NCI-H2196 (cell line): ENCODE data around the gene SERPINA3.
"Not testable (repeated sequence)": the region's sequence is repeated elsewhere in the genome, so short reads cannot be mapped to it uniquely, and the experiment has no call there.

Experiments
- DNase-seq: peaks from one replicate; lab custom pipeline; 2025; ENCODE audit not compliant: unreplicated experiment; lab: John Stamatoyannopoulos, UW

Gene SERPINA3

GRCh38 chr14:94631050-94631449 lies 18.9 kb downstream of the SERPINA3 start:
- DNase-seq: no peak

DNA sequence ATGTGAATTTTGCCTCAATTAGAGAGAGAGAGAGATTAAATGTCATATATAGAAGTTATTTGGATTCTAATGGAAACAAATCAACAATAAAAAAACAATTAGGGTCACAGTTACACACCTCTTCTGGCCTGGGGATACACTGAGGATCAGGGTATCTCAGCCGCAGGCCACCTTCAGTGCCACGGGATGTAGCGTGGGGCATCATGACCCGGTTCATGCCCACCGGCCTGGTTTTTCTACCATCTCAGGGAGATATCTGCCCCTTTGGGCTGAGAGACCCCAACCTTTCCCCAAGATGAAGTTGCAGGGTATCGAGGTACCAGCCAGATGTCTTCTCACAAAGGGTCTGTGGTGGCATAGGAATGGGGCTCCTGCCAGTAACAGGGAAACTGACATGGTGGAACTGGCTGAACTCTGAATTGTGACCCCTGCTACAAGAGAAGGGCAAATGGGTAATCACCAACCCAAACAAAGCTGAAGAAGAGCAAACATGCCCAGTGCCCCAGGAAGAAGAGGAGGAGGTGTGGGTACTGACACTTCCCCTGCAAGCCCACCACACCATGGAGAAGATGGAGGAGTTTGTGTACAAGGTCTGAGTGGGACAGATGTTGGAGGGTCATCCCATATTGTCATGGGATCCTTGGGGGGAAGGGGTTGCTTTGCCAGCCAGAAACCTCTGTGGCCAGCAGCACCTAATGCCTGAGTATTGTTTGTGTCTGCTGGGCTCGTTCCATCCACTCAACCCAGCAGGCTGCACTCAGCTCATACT lies 19.5 kb downstream of the SERPINA3 start:
- DNase-seq: no peak

DNA sequence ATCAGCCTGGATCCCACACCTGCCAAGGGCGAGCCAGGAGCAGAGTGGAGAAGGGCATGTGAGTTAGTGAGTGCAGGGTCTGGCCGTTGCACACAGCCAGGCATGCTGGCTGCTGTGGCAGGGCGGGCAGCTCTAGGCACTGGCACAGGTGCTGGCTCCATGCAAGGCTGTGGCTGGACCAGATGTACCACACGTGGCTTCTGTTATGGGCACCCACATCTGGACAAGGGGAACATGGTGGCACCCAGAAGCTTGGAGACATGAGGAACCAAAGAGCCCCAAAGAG lies 20.1 kb downstream of the SERPINA3 start:
- no peak for DNase-seq

DNA sequence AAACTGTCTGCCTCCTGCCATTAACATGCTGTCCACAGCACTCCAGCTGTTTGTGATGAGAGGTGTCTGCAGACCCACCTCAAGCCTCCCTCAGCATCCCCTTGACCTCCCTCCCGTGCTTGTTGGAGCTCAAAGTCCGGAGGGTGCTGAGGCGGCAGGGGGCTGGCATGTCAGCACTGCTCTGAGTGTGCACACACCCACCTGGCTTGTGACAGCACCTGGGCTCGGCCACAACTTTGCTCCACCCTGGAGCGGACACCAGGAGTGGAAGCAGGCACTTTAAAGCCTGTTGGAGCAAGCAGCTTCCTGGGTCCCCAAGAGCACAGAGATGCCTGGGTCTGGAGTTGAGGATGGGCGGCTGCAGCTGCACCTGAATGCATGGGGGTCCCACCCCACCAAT lies 20.9 kb downstream of the SERPINA3 start:
- no peak for DNase-seq

- DNase-seq: no peak
Observed at GRCh38 chr14:94635154-94635553, 23.0 kb downstream of the SERPINA3 start.

DNA sequence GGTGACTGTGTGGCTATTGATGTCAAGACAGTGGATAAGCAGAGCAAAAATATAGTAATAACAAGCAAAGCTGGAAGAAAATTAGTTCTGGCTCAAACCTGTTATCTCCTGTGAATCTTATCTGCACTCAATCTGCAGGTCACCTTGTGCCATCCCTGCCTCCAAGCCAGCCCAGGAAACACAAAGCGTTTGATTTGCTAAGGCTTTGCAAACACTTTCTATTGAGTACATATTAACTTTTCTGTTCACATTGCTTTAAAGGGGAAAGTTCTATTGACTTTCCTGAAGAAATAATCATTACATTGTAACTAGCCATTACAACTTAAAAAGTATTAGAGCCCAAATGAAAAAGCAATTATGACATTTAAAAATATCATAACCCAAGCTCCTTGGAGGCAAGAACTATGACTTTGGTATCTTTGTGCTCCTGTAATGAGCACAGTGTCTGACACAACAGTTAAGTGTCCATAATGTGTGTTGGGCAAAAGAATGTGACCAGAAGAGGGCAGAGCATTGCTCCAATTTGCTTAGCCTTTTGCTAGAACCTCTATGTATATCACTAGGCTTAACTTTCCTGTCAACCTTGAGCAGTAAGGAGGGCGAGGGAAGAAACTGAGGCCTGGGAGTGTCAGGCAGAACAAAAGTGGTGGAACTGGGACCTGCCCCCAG lies 24.7 kb downstream of the SERPINA3 start:
- no peak for DNase-seq

DNA sequence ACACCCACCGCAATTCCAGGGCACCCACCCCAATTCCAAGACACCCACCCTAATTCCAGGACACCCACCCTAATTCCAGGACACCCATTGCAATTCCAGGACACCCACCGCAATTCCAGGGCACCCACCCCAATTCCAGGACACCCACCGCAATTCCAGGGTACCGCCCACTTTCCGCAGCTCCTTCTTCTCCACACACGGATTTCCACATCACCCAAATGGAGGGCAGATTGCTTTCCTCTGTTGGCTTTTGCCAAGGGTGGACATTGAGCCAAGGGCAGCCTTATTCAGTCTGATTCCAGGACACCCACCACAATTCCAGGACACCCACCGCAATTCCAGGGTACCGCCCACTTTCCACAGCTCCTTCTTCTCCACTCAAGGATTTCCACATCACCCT lies 25.6 kb downstream of the SERPINA3 start:
- not testable (repeated sequence) for DNase-seq

DNA sequence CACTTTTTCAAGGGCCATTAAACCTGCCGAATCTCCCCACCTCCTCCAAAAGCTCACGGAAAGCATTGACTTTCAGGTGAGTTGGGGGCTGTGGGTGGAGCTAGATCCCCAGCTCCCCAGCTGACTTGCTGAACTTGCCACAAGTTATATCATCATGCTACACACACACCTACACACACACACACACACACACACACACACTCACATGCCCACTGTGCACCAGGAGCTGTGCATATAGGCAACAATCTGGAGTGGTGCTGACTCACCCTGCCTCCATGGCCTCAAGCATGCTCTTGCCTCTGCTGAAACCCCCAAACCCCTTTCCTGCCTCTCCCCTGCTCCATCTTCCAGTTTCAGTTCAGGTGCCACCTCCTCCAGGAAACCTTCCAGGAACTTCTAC lies 26.1 kb downstream of the SERPINA3 start:
- no peak for DNase-seq

GRCh38 chr14:94638961-94639817 lies 27.0 kb downstream of the SERPINA3 start:
- no peak for DNase-seq

GRCh38 chr14:94640721-94641631 lies 28.8 kb downstream of the SERPINA3 start:
- DNase-seq: no peak

DNA sequence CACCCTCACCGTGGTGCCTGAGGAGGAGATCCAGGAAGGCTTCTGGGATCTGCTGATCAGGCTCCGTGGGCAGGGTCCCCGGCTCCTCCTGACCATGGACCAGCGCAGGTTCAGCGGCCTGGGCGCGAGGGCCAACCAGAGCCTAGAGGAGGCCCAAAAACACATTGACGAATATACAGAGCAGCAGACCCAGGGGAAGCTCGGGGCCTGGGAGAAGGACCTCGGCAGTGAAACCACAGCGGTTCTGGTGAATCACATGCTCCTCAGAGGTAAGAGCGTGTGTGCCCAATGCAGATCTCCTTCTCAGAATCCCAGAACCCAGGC lies 29.4 kb downstream of the SERPINA3 start:
- DNase-seq: no peak

DNA sequence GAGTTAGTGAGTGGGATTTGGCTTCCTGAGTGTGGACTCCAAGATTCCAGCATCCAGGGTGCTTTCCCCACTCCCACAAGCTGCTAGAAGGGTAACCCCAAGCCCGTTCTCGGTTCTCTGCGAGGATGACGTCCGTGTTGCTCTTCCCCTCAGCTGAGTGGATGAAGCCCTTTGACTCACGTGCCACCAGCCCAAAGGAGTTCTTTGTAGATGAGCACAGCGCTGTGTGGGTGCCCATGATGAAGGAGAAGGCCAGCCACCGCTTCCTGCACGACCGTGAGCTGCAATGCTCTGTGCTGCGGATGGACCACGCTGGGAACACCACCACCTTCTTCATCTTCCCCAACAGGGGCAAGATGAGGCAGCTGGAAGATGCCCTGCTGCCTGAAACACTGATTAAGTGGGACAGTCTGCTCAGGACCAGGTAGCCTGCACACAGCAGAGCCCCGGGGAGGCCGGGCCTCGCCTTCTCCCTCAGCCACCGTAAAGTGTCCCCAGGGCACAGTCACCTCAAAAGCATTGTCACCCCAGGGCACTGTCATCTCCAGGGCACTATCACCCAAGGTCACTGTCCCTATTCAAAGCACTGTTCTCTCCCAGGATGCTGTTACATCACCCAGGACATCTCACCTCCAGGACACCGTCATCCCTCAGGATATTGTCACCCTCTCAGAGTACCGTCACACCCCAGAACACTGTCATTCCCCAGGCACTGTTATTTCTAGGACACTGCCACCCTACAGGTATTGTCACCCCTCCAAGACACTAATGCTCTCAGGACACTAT lies 31.3 kb downstream of the SERPINA3 start:
- no peak for DNase-seq

DNA sequence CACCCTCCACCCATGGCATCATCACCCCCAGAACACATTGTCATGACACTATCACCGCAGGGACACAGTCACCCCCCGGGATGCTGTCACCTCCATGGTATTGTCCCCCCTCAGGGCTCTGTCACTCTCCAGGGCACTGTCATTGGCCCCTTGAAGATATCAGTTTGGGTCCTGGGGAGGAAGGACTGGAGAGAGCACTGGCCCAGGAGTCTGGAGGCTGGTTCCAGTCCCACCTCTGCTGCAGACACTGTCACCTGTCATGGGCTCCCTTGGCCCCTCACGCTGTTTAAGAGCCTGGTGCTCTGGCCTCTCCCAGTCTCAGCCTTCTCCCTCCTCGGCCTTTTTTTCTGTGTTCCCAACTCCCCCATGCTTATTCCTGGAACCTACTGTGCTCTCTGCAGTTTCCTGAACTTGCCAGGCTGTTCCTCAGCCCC lies 31.9 kb downstream of the SERPINA3 start:
- DNase-seq: no peak

DNA sequence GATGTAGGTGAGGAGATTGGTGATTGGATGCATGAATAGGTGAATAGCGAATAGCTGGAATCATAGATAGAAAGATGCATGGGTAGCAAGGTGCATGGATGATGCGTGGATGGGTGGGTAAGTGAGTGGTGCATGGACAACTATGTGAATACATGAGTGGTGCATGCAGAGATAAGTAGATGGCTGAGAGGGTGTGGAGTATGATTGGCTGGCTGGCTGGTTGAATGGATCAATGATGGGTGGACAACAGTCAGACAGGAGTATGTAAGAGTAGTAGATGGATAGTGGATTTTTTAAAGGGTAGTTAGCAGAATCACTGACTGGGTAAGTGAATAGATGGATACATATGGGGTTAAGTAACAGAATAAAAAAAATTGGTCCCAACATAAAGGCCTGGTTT lies 33.9 kb downstream of the SERPINA3 start:
- DNase-seq: no peak

- DNase-seq: no peak
Observed at GRCh38 chr14:94646481-94646880, 34.3 kb downstream of the SERPINA3 start.

DNA sequence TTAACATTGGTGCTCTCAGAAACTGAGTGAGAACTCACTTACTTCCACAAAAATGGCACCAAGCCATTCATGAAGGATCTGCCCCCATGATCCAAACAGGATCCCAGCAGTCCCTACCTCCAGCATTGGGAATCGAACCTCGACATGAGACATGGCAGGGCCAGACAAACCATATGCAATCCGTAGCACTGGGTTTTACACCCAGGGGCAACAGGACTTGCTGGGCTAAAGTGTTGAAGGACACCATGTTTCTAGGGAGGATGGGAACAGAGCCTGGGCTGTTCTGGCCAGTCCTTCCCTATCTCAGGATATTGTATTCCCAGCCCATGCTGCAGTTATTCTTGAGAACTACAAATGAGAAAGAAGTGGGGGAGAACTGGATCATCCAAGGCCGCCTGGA lies 36.6 kb downstream of the SERPINA3 start:
- DNase-seq: no peak

GRCh38 chr14:94649543-94650443 lies 37.6 kb downstream of the SERPINA3 start:
- DNase-seq: no peak

DNA sequence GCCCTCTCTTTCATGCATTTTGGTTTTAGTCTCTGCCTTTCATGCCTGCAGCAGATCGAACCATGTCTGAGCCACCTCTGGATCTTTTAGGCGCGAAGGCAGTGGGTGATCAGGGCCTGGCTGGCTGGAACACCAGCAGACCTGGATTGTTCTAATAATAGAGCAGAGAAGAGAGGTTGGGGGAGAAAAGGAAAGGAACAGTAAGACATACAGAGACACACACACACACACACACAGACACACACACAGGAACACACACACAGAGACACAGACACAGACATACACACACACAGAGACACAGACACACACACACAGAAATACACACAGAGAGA lies 38.2 kb downstream of the SERPINA3 start:
- no peak for DNase-seq
